Measurements from ENCODE around the gene HTR3D. TPM values are rescaled to one million over a fixed set of nuclear protein-coding genes. Genes with fewer than 3 reads are reported as not detected.

The HTR3D gene
- total and polyA plus RNA-seq, 2 experiments from 2014 or later = not detected

DNA sequence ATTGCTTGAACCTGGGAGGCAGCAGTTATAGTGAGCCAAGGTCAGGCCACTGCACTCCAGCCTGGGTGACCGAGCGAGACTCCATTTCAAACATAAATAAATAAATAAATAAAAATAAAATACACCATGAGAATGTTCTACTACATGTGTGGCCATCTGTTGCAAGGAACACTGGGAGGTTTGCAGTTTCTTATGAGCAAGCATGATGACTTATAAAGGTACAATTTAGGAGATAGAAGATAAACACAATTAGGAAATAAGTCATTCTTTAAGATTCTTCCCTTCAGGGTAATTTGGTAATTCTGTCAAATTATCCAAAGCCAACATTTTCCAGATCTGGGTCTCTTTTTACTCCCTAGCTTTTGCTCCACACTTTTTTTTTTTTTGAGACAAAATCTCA, 34.7 kb downstream of the HTR3D start:
- peaks cover 15% of the 10 kb centered on the region for H3K9me3 Mint-ChIP-seq
- Histone ChIP-seq H3K4me2 (no peak overlapping the region), H3K4me1 (ENCODE audit: insufficient read depth) (no peaks in the 10 kb centered on the region), H4K20me1 (replicated peaks; ENCODE audit: insufficient read depth) (no peaks in the 10 kb centered on the region), H2AFZ (no peak overlapping the region), H3F3A (replicated peaks; ENCODE audit: low read depth) (no peaks in the 10 kb centered on the region), H3K79me2 (replicated peaks; ENCODE audit: insufficient read depth) (no peaks in the 10 kb centered on the region), H3K27ac (ENCODE audit: low read depth) (no peak overlapping the region), H3K9me2 (ENCODE audit: insufficient read depth) (peaks cover 4% of the 10 kb centered on the region; the same call in 1 of the 2 replicates), H3K36me3 (ENCODE audit: insufficient read depth) (no peaks in the 10 kb centered on the region), H3K4me3 (no peak overlapping the region), H3K27me3 (ENCODE audit: insufficient read depth) (no peaks in the 10 kb centered on the region)
- no peak overlapping the region for H3K4me3 Mint-ChIP-seq
- H3K27ac Mint-ChIP-seq = no peak overlapping the region
- H3K4me1 Mint-ChIP-seq = no peaks in the 10 kb centered on the region
- ATAC-seq (no peak), DNase-seq (ENCODE audit: low spot score) (no peak)
- no peaks in the 10 kb centered on the region for H3K27me3 Mint-ChIP-seq (ENCODE audit: insufficient read depth, low read depth, poor library complexity)
- TF ChIP-seq JUNB (IDR thresholded peaks at IDR 0.05; ENCODE audit: unreplicated experiment) (no peak), ZNF462 (CRISPR knock-in tag; IDR thresholded peaks at IDR 0.05) (no peak), POLR2AphosphoS5 (IDR thresholded peaks at IDR 0.05; ENCODE audit: low read depth) (no peak), EZH2phosphoT487 (IDR thresholded peaks at IDR 0.05; ENCODE audit: unreplicated experiment) (no peak), ZNF331 (CRISPR knock-in tag; IDR thresholded peaks at IDR 0.05; ENCODE audit: low read depth) (no peak), REST (IDR thresholded peaks at IDR 0.05; ENCODE audit: unreplicated experiment) (no peak), NANOG (IDR thresholded peaks at IDR 0.05; ENCODE audit: borderline replicate concordance) (no peak), CTCF (conservative IDR thresholded peaks at IDR 0.05; ENCODE audit: low read depth in 2 of 2) (no peak), STAT1 (IDR thresholded peaks at IDR 0.05; ENCODE audit: unreplicated experiment) (no peak), EZH2 (IDR thresholded peaks at IDR 0.05; ENCODE audit: low read depth, unreplicated experiment) (no peak), ZNF114 (CRISPR knock-in tag; IDR thresholded peaks at IDR 0.05) (no peak), CREB1 (CRISPR knock-in tag; IDR thresholded peaks at IDR 0.05; ENCODE audit: low read depth) (no peak), ETS1 (IDR thresholded peaks at IDR 0.05) (no peak)
- H3K36me3 Mint-ChIP-seq (ENCODE audit: low read depth) = no peaks in the 10 kb centered on the region
